Femur (tissue), 1 donor: Measurements from ENCODE around the gene CCDC170.
A peak's percentile ranks its signal among the peaks of the same experiment; 100 is the strongest.

Source experiments
- DNase-seq: peaks from one replicate; pipeline ENCODE4 v3.0.0-alpha.2; 2017

The CCDC170 gene

GRCh38 chr6:151546941-151547659 lies 53.3 kb downstream of the CCDC170 start:
- DNase-seq = no peak

- DNase-seq = no peak
Measured at GRCh38 chr6:151548201-151548600, 54.4 kb downstream of the CCDC170 start.

GRCh38 chr6:151549790-151550189 lies 56.0 kb downstream of the CCDC170 start:
- DNase-seq = no peak

GRCh38 chr6:151550618-151551017 lies 56.8 kb downstream of the CCDC170 start:
- DNase-seq = no peak

- no peak for DNase-seq
Measured at GRCh38 chr6:151551223-151551857, 57.5 kb downstream of the CCDC170 start.

- DNase-seq = no peak
Measured at GRCh38 chr6:151553416-151554165, 59.8 kb downstream of the CCDC170 start.

GRCh38 chr6:151561238-151561637 lies 67.4 kb downstream of the CCDC170 start:
- no peak for DNase-seq

- DNase-seq = no peak
Measured at GRCh38 chr6:151564654-151565053, 70.8 kb downstream of the CCDC170 start.

GRCh38 chr6:151565940-151566339 lies 72.1 kb downstream of the CCDC170 start:
- DNase-seq = no peak

GRCh38 chr6:151566557-151566956 lies 72.7 kb downstream of the CCDC170 start:
- DNase-seq = no peak

GRCh38 chr6:151576633-151577032 lies 82.8 kb downstream of the CCDC170 start:
- DNase-seq = no peak

- no peak for DNase-seq
Measured at GRCh38 chr6:151577257-151577656, 83.4 kb downstream of the CCDC170 start.

- DNase-seq = no peak
Measured at GRCh38 chr6:151585741-151586140, 91.9 kb downstream of the CCDC170 start.

GRCh38 chr6:151589667-151590066 lies 95.8 kb downstream of the CCDC170 start:
- no peak for DNase-seq

GRCh38 chr6:151590742-151591141 lies 96.9 kb downstream of the CCDC170 start:
- DNase-seq = no peak

- DNase-seq = no peak
Measured at GRCh38 chr6:151592449-151593159, 98.8 kb downstream of the CCDC170 start.

GRCh38 chr6:151609146-151609902 lies 115.5 kb downstream of the CCDC170 start:
- DNase-seq = peak; percentile 39

- no peak for DNase-seq
Measured at GRCh38 chr6:151610326-151610725, 116.5 kb downstream of the CCDC170 start.

- DNase-seq = no peak
Measured at GRCh38 chr6:151614630-151615029, 120.8 kb downstream of the CCDC170 start.

GRCh38 chr6:151616091-151616513 lies 122.3 kb downstream of the CCDC170 start:
- DNase-seq = no peak

GRCh38 chr6:151616600-151616999 lies 122.8 kb downstream of the CCDC170 start:
- DNase-seq = no peak

GRCh38 chr6:151617539-151617938 lies 123.7 kb downstream of the CCDC170 start:
- no peak for DNase-seq
